ENCODE measurements around the gene MED12L.

MED12L gene

GRCh38 chr3:151276687-151277042 lies 191.2 kb downstream of the MED12L start:
- no peak overlapping the region for H3K4me2 ChIP-seq
- H3K4me3 ChIP-seq (IDR thresholded peaks at IDR 0.05; ENCODE audit: insufficient read depth, low read depth, low read length) = no peak overlapping the region
- no peak overlapping the region for H3K9ac ChIP-seq
- no peak for TF ChIP-seq CTCF (conservative IDR thresholded peaks at IDR 0.05; ENCODE audit: low read depth, low read length)
- H3K27me3 ChIP-seq (ENCODE audit: insufficient read depth, low read depth) = no peaks in the 10 kb centered on the region
- no peak overlapping the region for H3K27ac ChIP-seq
- no peak overlapping the region for H2AFZ ChIP-seq (ENCODE audit: low read depth)
- H4K20me1 ChIP-seq (ENCODE audit: insufficient read depth) = no peaks in the 10 kb centered on the region
- no peaks in the 10 kb centered on the region for H3K36me3 ChIP-seq (ENCODE audit: insufficient read depth)
- no peaks in the 10 kb centered on the region for H3K4me1 ChIP-seq (ENCODE audit: low read depth, poor library complexity, severe bottlenecking)
- no peaks in the 10 kb centered on the region for H3K79me2 ChIP-seq (ENCODE audit: insufficient read depth, low read depth)

- no peak for TF ChIP-seq CTCF (conservative IDR thresholded peaks at IDR 0.05; ENCODE audit: low read depth, low read length)
- no peak within 1 kb of the TSS for H3K4me3 ChIP-seq (IDR thresholded peaks at IDR 0.05; ENCODE audit: insufficient read depth, low read depth, low read length)
- no peaks in the 10 kb centered on the region for H3K36me3 ChIP-seq (ENCODE audit: insufficient read depth)
- H3K4me1 ChIP-seq (ENCODE audit: low read depth, poor library complexity, severe bottlenecking) = peaks cover 2% of the 10 kb centered on the region
- H3K27ac ChIP-seq = no peak within 1 kb of the TSS
- H3K4me2 ChIP-seq = no peak within 1 kb of the TSS
- H3K9ac ChIP-seq = no peak within 1 kb of the TSS
- H3K79me2 ChIP-seq (ENCODE audit: insufficient read depth, low read depth) = no peaks in the 10 kb centered on the region
- H3K27me3 ChIP-seq (ENCODE audit: insufficient read depth, low read depth) = no peaks in the 10 kb centered on the region
- H2AFZ ChIP-seq (ENCODE audit: low read depth) = no peak within 1 kb of the TSS
- no peaks in the 10 kb centered on the region for H4K20me1 ChIP-seq (ENCODE audit: insufficient read depth)
These were observed 192.8 kb downstream of the MED12L start, which contains the start of gene P2RY14 for GRCh38 chr3:151278230-151278629. P2RY14 (minus strand) TSS chr3:151278542; CDS start chr3:151214316, 64,226 bp downstream.

- H3K4me3 ChIP-seq (IDR thresholded peaks at IDR 0.05; ENCODE audit: insufficient read depth, low read depth, low read length) = no peak overlapping the region
- H3K79me2 ChIP-seq (ENCODE audit: insufficient read depth, low read depth) = no peaks in the 10 kb centered on the region
- no peak for TF ChIP-seq CTCF (conservative IDR thresholded peaks at IDR 0.05; ENCODE audit: low read depth, low read length)
- peaks cover 35% of the 10 kb centered on the region for H3K4me1 ChIP-seq (ENCODE audit: low read depth, poor library complexity, severe bottlenecking)
- no peaks in the 10 kb centered on the region for H3K36me3 ChIP-seq (ENCODE audit: insufficient read depth)
- no peak overlapping the region for H3K27ac ChIP-seq
- no peak overlapping the region for H3K9ac ChIP-seq
- no peaks in the 10 kb centered on the region for H3K27me3 ChIP-seq (ENCODE audit: insufficient read depth, low read depth)
- no peak overlapping the region for H3K4me2 ChIP-seq
- no peak overlapping the region for H2AFZ ChIP-seq (ENCODE audit: low read depth)
- no peaks in the 10 kb centered on the region for H4K20me1 ChIP-seq (ENCODE audit: insufficient read depth)
These were observed 196.3 kb downstream of the MED12L start for GRCh38 chr3:151281671-151282324.

- peaks cover 37% of the 10 kb centered on the region for H3K4me1 ChIP-seq (ENCODE audit: low read depth, poor library complexity, severe bottlenecking)
- no peak overlapping the region for H2AFZ ChIP-seq (ENCODE audit: low read depth)
- no peak overlapping the region for H3K4me3 ChIP-seq (IDR thresholded peaks at IDR 0.05; ENCODE audit: insufficient read depth, low read depth, low read length)
- no peaks in the 10 kb centered on the region for H3K27me3 ChIP-seq (ENCODE audit: insufficient read depth, low read depth)
- H3K9ac ChIP-seq = no peak overlapping the region
- 0 out of 2 replicates have a peak overlapping the region, but pooled peaks have one; percentile 52 for H3K4me2 ChIP-seq
- peak; percentile 90 for TF ChIP-seq CTCF (conservative IDR thresholded peaks at IDR 0.05; ENCODE audit: low read depth, low read length)
- no peak overlapping the region for H3K27ac ChIP-seq
- H3K36me3 ChIP-seq (ENCODE audit: insufficient read depth) = no peaks in the 10 kb centered on the region
- no peaks in the 10 kb centered on the region for H3K79me2 ChIP-seq (ENCODE audit: insufficient read depth, low read depth)
- no peaks in the 10 kb centered on the region for H4K20me1 ChIP-seq (ENCODE audit: insufficient read depth)
These were observed 197.5 kb downstream of the MED12L start for GRCh38 chr3:151282921-151283320.
